HG03469 (cell line): ENCODE data around the gene NINJ1.
"Not testable (repeated sequence)": the region's sequence is repeated elsewhere in the genome, so short reads cannot be mapped to it uniquely, and the experiment has no call there.

Source experiments
- ATAC-seq: cut with Tn5 transposase; IDR thresholded peaks from one replicate; pipeline ENCODE4 v1.9.1; 2021; ENCODE audit warnings: mild to moderate bottlenecking, moderate library complexity, moderate number of reproducible peaks; ENCODE audit not compliant: unreplicated experiment

NINJ1 gene

GRCh38 chr9:93120846-93121315, 13.2 kb downstream of the NINJ1 start:
- ATAC-seq, result no peak

- ATAC-seq, result no peak
Observed at GRCh38 chr9:93119953-93120845, 13.9 kb downstream of the NINJ1 start.

GRCh38 chr9:93119703-93119952, 14.4 kb downstream of the NINJ1 start:
- ATAC-seq, result no peak

GRCh38 chr9:93118863-93119702, 15.0 kb downstream of the NINJ1 start:
- no peak for ATAC-seq

GRCh38 chr9:93117924-93118862, 15.9 kb downstream of the NINJ1 start:
- ATAC-seq, result no peak

- ATAC-seq, result not testable (repeated sequence)
Observed at GRCh38 chr9:93117521-93117920, 16.5 kb downstream of the NINJ1 start.

- no peak for ATAC-seq
Observed at GRCh38 chr9:93116072-93116961, 17.7 kb downstream of the NINJ1 start.

GRCh38 chr9:93115486-93116071, 18.5 kb downstream of the NINJ1 start:
- ATAC-seq, result no peak

GRCh38 chr9:93114984-93115335, 19.1 kb downstream of the NINJ1 start:
- ATAC-seq, result no peak

GRCh38 chr9:93114169-93114983, 19.7 kb downstream of the NINJ1 start:
- no peak for ATAC-seq

- ATAC-seq, result no peak
Observed at GRCh38 chr9:93112864-93113389, 21.1 kb downstream of the NINJ1 start.

GRCh38 chr9:93112116-93112863, 21.8 kb downstream of the NINJ1 start:
- ATAC-seq, result no peak

- no peak for ATAC-seq
Observed at GRCh38 chr9:93111371-93112115, 22.5 kb downstream of the NINJ1 start.

- ATAC-seq, result no peak
Observed at GRCh38 chr9:93111001-93111370, 23.1 kb downstream of the NINJ1 start.

- ATAC-seq, result no peak
Observed at GRCh38 chr9:93110311-93110855, 23.7 kb downstream of the NINJ1 start.

GRCh38 chr9:93108291-93109041, 25.6 kb downstream of the NINJ1 start:
- no peak for ATAC-seq
